Activated naive CD4-positive, alpha-beta T cell (primary cell): ENCODE results near the gene HOXA13.

Source experiments
- DNase-seq, 4 experiments: peaks; one replicate each; lab custom pipeline; 2025; lab: John Stamatoyannopoulos, UW

The HOXA13 gene

DNA sequence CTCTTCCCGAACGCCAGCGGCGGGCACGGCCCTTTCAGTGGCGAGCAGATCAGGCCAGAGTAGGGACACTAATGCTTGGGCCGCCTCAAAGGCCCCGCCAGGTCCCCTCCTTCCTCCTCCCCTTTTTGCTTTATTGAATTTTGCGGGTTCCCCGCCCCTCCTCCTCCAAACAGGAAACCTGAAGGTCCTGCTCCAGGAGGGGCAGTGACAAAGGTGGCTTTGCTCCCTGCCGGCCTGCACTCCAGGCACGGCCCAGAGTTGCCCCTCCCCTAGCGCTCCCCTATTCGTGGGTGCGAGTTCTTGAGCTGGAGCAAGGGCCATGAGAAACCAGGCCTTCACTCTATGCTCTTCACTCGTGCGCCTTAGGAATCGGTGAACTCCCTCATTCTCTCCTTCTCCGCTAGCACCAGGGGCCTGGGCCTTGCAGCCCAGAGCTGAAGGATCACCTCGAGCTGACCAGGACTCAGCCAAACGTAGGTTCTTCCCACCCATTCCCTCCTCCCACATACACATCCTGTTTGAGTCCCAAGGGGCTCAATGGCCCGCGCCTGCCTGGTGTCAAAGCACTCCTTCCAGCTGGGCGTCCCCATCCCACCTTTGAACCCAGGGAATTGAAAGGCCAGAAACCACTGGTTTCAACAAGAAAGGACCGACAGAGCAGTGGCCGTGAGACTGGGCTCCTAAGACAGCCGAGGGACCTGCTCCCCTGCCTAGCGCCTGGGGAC is 51.7 kb downstream of the HOXA13 start:
- no peak for DNase-seq

DNA sequence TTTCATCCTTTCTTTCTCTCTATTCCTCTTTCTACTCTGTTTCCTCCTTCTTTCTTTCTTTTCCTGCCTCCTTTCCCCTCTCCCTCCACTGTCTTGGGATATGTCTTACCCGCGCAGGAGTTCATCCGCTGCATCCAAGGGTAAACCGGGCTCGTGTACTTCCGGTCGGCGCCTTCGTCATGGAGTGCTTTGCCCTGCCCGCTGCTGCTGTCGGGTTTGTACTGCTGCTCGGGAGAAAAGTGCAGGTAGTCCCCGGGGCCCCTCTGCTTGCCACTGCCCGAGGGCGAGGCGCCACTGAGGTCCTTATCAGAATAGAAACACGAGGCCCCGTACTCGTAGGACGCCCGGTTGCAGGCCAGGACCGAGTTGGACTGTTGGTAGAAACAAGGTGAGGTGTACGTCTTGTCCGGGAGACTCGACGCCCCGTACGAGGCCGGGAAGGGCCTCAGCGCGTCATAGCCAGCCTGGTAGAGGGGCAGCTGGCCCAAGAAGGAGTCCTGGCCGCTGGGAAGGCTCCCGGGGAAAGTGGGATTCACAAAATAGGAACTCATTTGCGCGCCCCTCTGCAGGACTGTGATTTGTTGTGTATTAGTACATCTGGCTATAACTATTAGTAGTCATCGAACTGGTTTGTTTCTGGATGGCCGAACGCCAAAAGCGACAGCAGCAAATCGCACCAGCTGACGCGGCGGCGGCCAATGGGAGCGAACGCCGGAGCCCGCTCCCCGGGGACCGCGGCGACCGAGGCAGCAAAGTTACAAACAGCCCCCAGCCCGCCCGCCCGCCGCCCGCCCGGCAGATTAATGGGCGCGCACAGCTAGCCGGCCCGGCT is 52.5 kb downstream of the HOXA13 start, which contains the start of gene HOXA6:
Gene HOXA6 (minus strand): TSS at position 576 of the 832 bp plus-strand sequence. CDS start 25 bp downstream, at position 551.
- no peak for DNase-seq

DNA sequence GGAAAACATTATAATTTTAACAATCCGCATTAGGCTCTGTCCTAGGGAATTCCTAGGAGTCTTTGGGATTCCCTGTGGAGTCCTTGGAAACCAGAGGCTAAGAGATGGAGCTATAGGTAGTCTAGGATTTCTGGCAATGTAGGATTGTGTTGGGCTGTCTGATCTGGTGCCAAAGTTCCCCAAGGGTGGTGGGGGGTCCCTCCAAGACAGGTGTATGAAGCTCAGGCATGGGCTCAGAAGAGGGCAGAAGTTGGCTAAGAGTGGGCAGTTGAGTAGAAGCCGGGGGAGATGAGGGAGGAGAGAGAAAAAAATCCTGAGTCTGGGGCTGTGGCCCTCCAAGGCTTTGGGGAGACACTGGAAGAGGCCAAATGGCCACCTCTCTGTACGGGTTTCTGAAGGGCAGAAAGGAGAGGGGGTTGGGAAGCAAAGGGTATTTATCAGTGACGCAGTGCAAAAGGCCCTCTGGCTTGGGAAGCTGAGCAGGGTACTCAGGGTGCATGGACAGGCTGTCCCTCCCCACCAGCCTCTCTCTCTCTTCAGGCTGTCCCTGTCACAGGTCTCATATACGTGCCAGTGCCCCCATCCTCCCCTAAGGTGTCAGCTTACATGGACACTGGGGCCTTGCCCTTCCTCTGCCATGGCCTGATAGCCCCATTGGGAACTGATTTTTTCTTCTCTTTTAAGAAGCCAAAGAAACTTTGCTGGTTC is 53.2 kb downstream of the HOXA13 start:
- no peak for DNase-seq

DNA sequence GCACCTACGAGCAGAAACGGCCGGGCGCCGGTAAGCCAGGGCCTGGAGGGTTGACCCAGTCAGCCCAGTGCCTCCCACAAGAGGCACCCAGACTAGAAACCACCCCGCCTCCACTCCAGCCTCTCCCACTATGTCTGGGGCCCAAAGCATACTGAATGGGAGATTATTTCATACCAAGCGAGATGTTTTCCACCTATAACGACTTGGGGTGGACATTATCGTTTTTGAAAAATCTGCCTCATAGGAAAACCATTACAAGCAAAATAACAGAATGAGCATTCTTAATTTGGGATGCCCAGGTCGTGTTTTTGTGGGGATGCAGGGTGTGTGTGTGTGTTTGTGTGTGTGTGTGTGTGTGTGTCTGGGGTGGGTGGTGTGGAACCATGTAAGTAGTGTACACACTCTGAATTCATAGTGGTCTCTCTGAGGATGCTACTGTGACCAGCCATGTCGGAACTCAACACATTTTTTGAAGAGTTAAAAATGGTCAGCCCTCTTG is 53.9 kb downstream of the HOXA13 start:
- DNase-seq = no peak

DNA sequence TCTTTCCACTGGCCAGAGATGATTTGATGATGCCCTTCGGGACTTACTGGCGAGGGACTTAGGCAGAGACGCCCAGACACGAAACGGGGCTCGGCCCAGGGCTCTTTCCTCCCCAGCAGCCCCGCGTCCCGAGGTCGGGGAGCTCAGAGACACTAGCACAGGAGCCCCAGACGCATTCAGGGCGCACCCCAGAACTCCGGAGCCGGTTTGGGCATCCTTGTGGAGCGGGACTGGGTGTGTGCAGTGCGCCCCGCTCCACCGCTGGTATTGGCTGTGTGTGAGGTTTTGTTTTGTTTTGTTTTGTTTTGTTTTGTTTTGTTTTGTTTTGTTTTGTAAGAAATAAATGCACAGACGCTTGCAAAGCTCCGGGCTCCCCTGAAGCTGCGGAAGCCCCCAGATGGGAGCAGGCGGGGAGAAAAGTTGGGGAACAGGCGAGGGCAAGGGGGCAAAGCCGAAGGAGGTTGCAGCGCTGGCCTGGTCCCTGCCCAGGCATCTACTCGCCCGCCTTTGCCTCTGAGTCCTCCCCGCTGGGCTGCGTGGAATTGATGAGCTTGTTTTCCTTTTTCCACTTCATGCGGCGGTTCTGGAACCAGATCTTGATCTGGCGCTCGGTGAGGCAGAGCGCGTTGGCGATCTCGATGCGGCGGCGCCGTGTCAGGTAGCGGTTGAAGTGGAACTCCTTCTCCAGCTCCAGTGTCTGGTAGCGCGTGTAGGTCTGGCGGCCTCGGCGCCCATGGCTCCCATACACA is 54.6 kb downstream of the HOXA13 start:
- no peak for DNase-seq

DNA sequence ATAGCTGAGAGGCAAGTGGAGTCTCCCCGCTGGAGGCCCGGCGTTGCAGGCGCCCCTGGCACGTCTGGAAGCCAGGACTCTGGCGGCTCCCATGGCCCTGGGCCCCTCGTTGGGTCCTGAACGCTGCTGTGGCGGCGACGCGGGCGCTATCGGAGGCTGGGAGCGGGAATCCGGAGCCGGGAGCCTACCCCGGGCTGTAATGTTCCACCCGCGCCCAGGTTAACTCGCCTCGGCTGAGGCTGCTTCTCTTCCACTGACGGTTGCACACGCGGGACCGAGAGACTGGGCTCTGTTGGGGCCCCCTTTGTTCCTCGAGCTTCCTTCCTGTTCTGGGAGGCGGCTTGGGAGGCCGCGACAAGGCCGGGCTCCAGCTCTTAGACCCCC is 55.1 kb downstream of the HOXA13 start:
- DNase-seq = no peak
